Parathyroid adenoma (tissue), 2 donors: Measurements from ENCODE around the gene GRID1.

Experiments used
- H2AFZ ChIP-seq: fragments of 300-600 bp; sonication (generic); one replicate; pipeline ENCODE4 v1.7.0; 2017; ENCODE audit warnings: antibody characterized with exemption, mild to moderate bottlenecking
- H3K27ac ChIP-seq: fragments of 300-600 bp; sonication (generic); one replicate; pipeline ENCODE4 v1.7.0; 2017
- H3K27me3 ChIP-seq: fragments of 300-600 bp; sonication (generic); one replicate; pipeline ENCODE4 v1.7.0; 2017; ENCODE audit warnings: low read length; ENCODE audit not compliant: control insufficient read depth, insufficient read depth
- H3K36me3 ChIP-seq: fragments of 300-600 bp; sonication (generic); one replicate; pipeline ENCODE4 v1.7.0; 2017; ENCODE audit warnings: low read length; ENCODE audit not compliant: control insufficient read depth, insufficient read depth
- H3K4me1 ChIP-seq: fragments of 300-600 bp; sonication (generic); one replicate; pipeline ENCODE4 v1.7.0; 2017; ENCODE audit warnings: control low read depth
- H3K4me2 ChIP-seq: fragments of 300-600 bp; sonication (generic); one replicate; pipeline ENCODE4 v1.7.0; 2017; ENCODE audit warnings: low read length
- H3K4me3 ChIP-seq: fragments of 300-600 bp; sonication (generic); one replicate; pipeline ENCODE4 v1.7.0; 2017; ENCODE audit warnings: low read depth, low read length
- H3K79me2 ChIP-seq: fragments of 300-600 bp; sonication (generic); one replicate; pipeline ENCODE4 v1.7.0; 2017; ENCODE audit warnings: control low read depth
- H3K9ac ChIP-seq: fragments of 300-600 bp; sonication (generic); one replicate; pipeline ENCODE4 v1.7.0; 2017; ENCODE audit warnings: mild to moderate bottlenecking
- H3K9me3 ChIP-seq: fragments of 300-600 bp; sonication (generic); one replicate; pipeline ENCODE4 v1.7.0; 2017; ENCODE audit warnings: low read length; ENCODE audit not compliant: control insufficient read depth
- CTCF ChIP-seq: fragments of 300-600 bp; sonication (generic); IDR thresholded peaks from one replicate; pipeline ENCODE4 v1.7.0; 2017; ENCODE audit warnings: antibody characterized with exemption, mild to moderate bottlenecking
- donor health status: primary hyperparathyroidism.

GRID1 gene

GRCh38 chr10:86301971-86302370 is 64.6 kb downstream of the GRID1 start:
- Histone ChIP-seq H3K79me2 (no peaks in the 10 kb centered on the region), H3K27ac (no peak overlapping the region), H3K4me3 (no peak overlapping the region), H3K27me3 (no peaks in the 10 kb centered on the region), H3K36me3 (no peaks in the 10 kb centered on the region), H3K4me1 (no peaks in the 10 kb centered on the region), H3K9ac (no peak overlapping the region), H2AFZ (no peak overlapping the region), H3K9me3 (no peaks in the 10 kb centered on the region), H3K4me2 (no peak overlapping the region)
- TF ChIP-seq CTCF, result no peak

GRCh38 chr10:86300931-86301830 is 65.4 kb downstream of the GRID1 start:
- no peak for TF ChIP-seq CTCF
- Histone ChIP-seq H3K9me3 (no peaks in the 10 kb centered on the region), H3K4me1 (no peaks in the 10 kb centered on the region), H3K4me3 (no peak overlapping the region), H3K9ac (no peak overlapping the region), H3K36me3 (no peaks in the 10 kb centered on the region), H3K27me3 (no peaks in the 10 kb centered on the region), H3K27ac (no peak overlapping the region), H3K79me2 (no peaks in the 10 kb centered on the region), H2AFZ (no peak overlapping the region), H3K4me2 (no peak overlapping the region)

- Histone ChIP-seq H3K79me2 (no peaks in the 10 kb centered on the region), H3K27me3 (no peaks in the 10 kb centered on the region), H3K9me3 (no peaks in the 10 kb centered on the region), H2AFZ (no peak overlapping the region), H3K4me3 (no peak overlapping the region), H3K4me1 (no peaks in the 10 kb centered on the region), H3K27ac (no peak overlapping the region), H3K36me3 (no peaks in the 10 kb centered on the region), H3K9ac (no peak overlapping the region), H3K4me2 (no peak overlapping the region)
- no peak for TF ChIP-seq CTCF
Measured at GRCh38 chr10:86300399-86300925, 66.1 kb downstream of the GRID1 start.

- no peaks in the 10 kb centered on the region for H3K27me3 ChIP-seq
- H3K79me2 ChIP-seq, result no peaks in the 10 kb centered on the region
- H2AFZ ChIP-seq, result no peak overlapping the region
- H3K9ac ChIP-seq, result no peak overlapping the region
- H3K27ac ChIP-seq, result no peak overlapping the region
- no peak for TF ChIP-seq CTCF
- no peak overlapping the region for H3K4me2 ChIP-seq
- no peak overlapping the region for H3K4me3 ChIP-seq
- no peaks in the 10 kb centered on the region for H3K9me3 ChIP-seq
- H3K36me3 ChIP-seq, result no peaks in the 10 kb centered on the region
- H3K4me1 ChIP-seq, result no peaks in the 10 kb centered on the region
Measured at GRCh38 chr10:86299562-86299961, 67.0 kb downstream of the GRID1 start.
